HL-60 (cell line): ENCODE measurements around the gene CHD5.

ENCODE experiments used
- GABPA ChIP-seq: IDR thresholded peaks from 2 replicates; pipeline ENCODE4 v1.6.1; 2012; ENCODE audit warnings: low read depth
- POLR2AphosphoS5 ChIP-seq: IDR thresholded peaks from 2 replicates; pipeline ENCODE4 v1.6.1; 2012; ENCODE audit warnings: low read depth
- SPI1 ChIP-seq: IDR thresholded peaks from 2 replicates; pipeline ENCODE4 v1.6.1; 2012; ENCODE audit warnings: low read depth, mild to moderate bottlenecking, borderline replicate concordance
- TF ChIP-seq, protein P1 (sequence below): IDR thresholded peaks from one replicate; pipeline ENCODE4 v1.5.1; 2011; ENCODE audit warnings: low read length, control low read depth, inconsistent platforms; ENCODE audit not compliant: insufficient read depth
- TF ChIP-seq, protein P2 (sequence below): IDR thresholded peaks from 2 replicates; pipeline ENCODE4 v1.6.1; 2012; ENCODE audit warnings: low read depth; ENCODE audit not compliant: insufficient replicate concordance

DNA sequence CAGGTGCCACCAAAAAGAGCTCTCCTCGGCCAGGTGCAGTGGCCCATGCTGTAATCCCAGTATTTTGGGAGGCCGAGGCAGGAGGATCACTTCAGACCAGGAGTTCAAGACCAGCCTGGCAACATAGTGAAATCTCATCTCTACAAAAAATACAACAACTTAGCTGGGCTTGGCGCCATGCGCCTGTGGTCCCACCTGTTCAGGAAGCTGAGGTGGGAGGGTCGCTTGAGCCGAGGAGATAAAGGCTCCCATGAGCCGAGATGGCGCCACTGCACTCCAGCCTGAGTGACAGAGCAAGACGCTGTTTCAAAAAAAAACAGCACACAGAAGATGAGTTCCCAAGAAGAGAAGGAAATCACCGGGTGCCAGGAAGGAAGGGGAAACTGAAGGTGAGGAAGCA lies 67.0 kb downstream of the CHD5 start:
- TF ChIP-seq, protein P1, sequence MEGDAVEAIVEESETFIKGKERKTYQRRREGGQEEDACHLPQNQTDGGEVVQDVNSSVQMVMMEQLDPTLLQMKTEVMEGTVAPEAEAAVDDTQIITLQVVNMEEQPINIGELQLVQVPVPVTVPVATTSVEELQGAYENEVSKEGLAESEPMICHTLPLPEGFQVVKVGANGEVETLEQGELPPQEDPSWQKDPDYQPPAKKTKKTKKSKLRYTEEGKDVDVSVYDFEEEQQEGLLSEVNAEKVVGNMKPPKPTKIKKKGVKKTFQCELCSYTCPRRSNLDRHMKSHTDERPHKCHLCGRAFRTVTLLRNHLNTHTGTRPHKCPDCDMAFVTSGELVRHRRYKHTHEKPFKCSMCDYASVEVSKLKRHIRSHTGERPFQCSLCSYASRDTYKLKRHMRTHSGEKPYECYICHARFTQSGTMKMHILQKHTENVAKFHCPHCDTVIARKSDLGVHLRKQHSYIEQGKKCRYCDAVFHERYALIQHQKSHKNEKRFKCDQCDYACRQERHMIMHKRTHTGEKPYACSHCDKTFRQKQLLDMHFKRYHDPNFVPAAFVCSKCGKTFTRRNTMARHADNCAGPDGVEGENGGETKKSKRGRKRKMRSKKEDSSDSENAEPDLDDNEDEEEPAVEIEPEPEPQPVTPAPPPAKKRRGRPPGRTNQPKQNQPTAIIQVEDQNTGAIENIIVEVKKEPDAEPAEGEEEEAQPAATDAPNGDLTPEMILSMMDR: no peak
- TF ChIP-seq, protein P2, sequence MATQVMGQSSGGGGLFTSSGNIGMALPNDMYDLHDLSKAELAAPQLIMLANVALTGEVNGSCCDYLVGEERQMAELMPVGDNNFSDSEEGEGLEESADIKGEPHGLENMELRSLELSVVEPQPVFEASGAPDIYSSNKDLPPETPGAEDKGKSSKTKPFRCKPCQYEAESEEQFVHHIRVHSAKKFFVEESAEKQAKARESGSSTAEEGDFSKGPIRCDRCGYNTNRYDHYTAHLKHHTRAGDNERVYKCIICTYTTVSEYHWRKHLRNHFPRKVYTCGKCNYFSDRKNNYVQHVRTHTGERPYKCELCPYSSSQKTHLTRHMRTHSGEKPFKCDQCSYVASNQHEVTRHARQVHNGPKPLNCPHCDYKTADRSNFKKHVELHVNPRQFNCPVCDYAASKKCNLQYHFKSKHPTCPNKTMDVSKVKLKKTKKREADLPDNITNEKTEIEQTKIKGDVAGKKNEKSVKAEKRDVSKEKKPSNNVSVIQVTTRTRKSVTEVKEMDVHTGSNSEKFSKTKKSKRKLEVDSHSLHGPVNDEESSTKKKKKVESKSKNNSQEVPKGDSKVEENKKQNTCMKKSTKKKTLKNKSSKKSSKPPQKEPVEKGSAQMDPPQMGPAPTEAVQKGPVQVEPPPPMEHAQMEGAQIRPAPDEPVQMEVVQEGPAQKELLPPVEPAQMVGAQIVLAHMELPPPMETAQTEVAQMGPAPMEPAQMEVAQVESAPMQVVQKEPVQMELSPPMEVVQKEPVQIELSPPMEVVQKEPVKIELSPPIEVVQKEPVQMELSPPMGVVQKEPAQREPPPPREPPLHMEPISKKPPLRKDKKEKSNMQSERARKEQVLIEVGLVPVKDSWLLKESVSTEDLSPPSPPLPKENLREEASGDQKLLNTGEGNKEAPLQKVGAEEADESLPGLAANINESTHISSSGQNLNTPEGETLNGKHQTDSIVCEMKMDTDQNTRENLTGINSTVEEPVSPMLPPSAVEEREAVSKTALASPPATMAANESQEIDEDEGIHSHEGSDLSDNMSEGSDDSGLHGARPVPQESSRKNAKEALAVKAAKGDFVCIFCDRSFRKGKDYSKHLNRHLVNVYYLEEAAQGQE: no peak
- TF ChIP-seq POLR2AphosphoS5 (no peak), GABPA (no peak), SPI1 (no peak)
